ENCODE data around the gene RNF183.

DNA sequence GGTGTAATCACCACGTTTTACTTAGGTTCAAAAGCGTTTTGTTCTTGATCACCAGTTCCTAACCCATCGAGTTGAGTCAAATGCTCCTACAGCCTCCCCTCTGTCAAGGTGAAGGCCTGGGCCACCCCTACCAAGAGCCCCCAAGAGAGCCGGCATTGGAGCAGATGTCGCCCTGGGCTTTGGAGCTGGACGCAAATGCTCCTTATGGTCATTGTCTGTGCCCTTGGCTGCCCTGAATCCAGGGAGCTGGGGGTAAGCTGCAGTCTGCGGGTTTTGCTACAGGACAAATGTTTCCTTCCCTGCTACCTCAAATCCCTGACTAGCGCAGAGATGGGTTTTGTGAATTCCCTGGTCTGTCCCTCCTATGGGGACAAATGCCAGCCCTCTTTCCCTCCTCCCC is 4.9 kb downstream of the RNF183 start:
- TF ChIP-seq SMC3 (IDR thresholded peaks at IDR 0.05; ENCODE audit: low read depth, low read length): no peak
- TF ChIP-seq, protein P1, sequence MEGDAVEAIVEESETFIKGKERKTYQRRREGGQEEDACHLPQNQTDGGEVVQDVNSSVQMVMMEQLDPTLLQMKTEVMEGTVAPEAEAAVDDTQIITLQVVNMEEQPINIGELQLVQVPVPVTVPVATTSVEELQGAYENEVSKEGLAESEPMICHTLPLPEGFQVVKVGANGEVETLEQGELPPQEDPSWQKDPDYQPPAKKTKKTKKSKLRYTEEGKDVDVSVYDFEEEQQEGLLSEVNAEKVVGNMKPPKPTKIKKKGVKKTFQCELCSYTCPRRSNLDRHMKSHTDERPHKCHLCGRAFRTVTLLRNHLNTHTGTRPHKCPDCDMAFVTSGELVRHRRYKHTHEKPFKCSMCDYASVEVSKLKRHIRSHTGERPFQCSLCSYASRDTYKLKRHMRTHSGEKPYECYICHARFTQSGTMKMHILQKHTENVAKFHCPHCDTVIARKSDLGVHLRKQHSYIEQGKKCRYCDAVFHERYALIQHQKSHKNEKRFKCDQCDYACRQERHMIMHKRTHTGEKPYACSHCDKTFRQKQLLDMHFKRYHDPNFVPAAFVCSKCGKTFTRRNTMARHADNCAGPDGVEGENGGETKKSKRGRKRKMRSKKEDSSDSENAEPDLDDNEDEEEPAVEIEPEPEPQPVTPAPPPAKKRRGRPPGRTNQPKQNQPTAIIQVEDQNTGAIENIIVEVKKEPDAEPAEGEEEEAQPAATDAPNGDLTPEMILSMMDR (IDR thresholded peaks at IDR 0.05): no peak
- no peak for TF ChIP-seq POLR2AphosphoS5 (IDR thresholded peaks at IDR 0.05; ENCODE audit: low read depth, low read length)
- no peak for TF ChIP-seq TEAD4 (IDR thresholded peaks at IDR 0.05; ENCODE audit: borderline replicate concordance, insufficient read depth)
- TF ChIP-seq FOXJ3 (CRISPR knock-in tag; IDR thresholded peaks at IDR 0.05): no peak
- no peak for TF ChIP-seq RAD21 (IDR thresholded peaks at IDR 0.05; ENCODE audit: low read length)
- no peak for TF ChIP-seq JUND (IDR thresholded peaks at IDR 0.05)
- TF ChIP-seq EZH2phosphoT487 (IDR thresholded peaks at IDR 0.05; ENCODE audit: borderline replicate concordance, low read depth): no peak
- TF ChIP-seq, protein P2, sequence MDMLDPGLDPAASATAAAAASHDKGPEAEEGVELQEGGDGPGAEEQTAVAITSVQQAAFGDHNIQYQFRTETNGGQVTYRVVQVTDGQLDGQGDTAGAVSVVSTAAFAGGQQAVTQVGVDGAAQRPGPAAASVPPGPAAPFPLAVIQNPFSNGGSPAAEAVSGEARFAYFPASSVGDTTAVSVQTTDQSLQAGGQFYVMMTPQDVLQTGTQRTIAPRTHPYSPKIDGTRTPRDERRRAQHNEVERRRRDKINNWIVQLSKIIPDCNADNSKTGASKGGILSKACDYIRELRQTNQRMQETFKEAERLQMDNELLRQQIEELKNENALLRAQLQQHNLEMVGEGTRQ (IDR thresholded peaks at IDR 0.05; ENCODE audit: borderline replicate concordance, low read depth, low read length): no peak

Data from SK-N-SH (cell line).